ENCODE results near the gene PDE4B. TPM values are rescaled to one million over a fixed set of nuclear protein-coding genes. Genes with fewer than 3 reads are reported as not detected.
A peak's percentile ranks its signal among the peaks of the same experiment; 100 is the strongest.

PDE4B gene
- total and polyA plus RNA-seq, 12 donors = 2.0 to 63.2 (median 15.3) TPM

DNA sequence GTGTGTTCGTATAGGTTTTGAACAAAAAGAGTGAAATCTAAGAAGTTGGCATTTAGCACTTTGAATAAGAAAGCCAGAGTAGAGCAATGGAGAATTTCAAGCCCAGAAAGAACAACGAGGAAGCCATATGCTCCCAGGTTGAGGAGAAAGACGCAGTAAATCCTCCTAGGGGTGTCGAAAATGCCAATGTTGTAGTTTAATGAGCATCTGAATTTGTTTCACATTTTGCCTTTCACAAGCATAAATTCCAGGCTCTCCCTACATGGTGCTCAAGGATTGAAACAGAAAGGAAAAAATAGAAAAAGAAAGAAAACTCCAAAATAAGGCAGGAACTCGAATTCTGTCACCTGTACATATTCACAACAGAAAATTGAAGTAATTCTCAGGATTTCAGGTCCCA, 476.5 kb downstream of the PDE4B start:
- peak overlapping the region in 2 of 10 donors; percentile 4 to 91 for H3K27ac ChIP-seq
- TF ChIP-seq, protein P1, sequence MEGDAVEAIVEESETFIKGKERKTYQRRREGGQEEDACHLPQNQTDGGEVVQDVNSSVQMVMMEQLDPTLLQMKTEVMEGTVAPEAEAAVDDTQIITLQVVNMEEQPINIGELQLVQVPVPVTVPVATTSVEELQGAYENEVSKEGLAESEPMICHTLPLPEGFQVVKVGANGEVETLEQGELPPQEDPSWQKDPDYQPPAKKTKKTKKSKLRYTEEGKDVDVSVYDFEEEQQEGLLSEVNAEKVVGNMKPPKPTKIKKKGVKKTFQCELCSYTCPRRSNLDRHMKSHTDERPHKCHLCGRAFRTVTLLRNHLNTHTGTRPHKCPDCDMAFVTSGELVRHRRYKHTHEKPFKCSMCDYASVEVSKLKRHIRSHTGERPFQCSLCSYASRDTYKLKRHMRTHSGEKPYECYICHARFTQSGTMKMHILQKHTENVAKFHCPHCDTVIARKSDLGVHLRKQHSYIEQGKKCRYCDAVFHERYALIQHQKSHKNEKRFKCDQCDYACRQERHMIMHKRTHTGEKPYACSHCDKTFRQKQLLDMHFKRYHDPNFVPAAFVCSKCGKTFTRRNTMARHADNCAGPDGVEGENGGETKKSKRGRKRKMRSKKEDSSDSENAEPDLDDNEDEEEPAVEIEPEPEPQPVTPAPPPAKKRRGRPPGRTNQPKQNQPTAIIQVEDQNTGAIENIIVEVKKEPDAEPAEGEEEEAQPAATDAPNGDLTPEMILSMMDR (IDR thresholded peaks at IDR 0.05) = no peak
- DNase-seq (no peak), ATAC-seq (no peak)
- WGBS, 2 donors = 86 to 91% methylated on average over 5 of the region's 5 CpGs
- intact Hi-C loops (cut with DNase I) = no loop called here
- no peaks in the 10 kb centered on the region for H3K27me3 ChIP-seq
- no peak overlapping the region for H3K4me3 ChIP-seq
- H3K4me1 ChIP-seq = peaks cover 12 to 95% (median 72%) of the 10 kb centered on the region in 9 donors
- no peaks in the 10 kb centered on the region for H3K9me3 ChIP-seq
- H3K36me3 ChIP-seq = no peaks in the 10 kb centered on the region

DNA sequence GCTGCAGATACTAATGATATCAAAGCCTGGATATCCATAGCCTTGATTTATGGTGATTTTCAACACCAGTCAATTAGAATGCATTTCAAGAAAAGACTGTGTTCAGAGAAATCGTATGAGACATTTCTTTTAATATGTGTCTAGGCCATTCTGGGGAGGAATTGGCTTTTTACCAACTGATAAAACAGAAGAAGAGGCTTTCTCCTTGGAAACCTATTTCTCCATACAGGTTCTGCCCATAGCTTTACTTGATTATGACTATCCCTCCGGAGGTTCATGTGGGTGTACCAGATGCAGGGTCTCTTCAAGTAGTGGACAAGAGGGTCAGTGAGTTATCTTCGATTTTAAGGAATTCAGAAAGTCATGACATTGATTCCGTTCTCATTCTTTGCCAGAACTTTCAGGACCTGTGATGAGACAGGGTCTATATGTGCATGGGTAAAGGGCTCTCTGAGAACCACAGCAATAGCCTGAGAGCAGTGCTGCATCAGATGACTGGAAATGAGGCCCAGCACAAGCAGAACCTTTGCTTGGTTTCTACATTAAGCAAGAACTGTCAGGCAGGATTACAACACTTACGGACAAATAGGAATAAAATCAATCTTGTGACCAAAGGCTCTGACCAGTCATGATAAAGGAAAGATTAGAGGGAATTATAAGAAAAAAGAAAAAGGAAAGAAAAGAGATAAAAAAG, 477.6 kb downstream of the PDE4B start:
- peak in 4 of 8 donors; percentile 25 to 61 (median 40) for ATAC-seq
- no peak overlapping the region for H3K4me3 ChIP-seq

DNA sequence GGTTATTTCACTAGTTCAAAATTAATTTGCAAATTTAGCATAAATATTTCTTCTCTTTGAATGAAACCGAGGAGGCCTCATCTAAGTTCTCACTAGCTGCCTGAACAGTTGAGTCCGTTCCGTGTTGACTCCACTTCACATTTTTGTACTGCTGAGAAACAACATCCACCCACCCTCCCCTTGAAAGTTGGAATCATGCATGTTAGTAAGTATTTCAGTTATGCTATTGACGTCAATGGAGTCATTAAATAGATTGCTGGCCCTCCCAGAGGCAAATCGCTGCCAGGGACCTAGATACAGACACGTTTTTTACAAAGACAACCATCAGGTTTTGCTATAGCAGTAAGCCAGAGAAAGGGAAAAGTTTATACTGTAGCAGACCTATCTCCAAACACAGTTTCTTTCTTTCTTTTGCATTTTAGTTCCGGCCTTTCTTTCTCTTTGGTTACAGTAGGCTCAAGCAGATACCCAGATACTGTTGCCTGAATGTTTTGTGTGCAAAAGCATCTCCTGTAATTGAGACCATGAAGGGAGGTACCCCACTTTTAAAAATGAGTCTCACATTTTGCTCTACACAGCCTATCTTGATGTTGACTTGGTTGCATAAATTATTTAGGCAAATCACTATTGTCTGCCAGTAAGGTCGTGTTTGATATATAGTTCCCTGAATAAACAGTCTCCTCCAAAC, 478.7 kb downstream of the PDE4B start:
- Histone ChIP-seq H3K4me1 (peaks cover 12 to 95% (median 81%) of the 10 kb centered on the region in 9 donors), H3K9me3 (no peaks in the 10 kb centered on the region), H3K36me3 (no peaks in the 10 kb centered on the region), H3K27ac (peak overlapping the region; percentile 63 to 91 (median 88)), H3K27me3 (no peaks in the 10 kb centered on the region), H3K4me3 (peak overlapping the region in 7 of 10 donors; percentile 3 to 41 (median 20))
- WGBS, 2 donors = 8% methylated on average over 8 of the region's 8 CpGs
- DNase-seq (peak; percentile 69 to 95), ATAC-seq (peak; percentile 89 to 96 (median 94))
- TF ChIP-seq, protein P1 (IDR thresholded peaks at IDR 0.05) = no peak
- intact Hi-C loops (cut with DNase I) = loop anchor here in 7 of 10 donors (1.0 to 10.0 kb wide), 6 partner anchors 59 to 81 kb away; no protein-coding TSS in a partner anchor

More for the DNA sequence above, 477.6 kb downstream of the PDE4B start:
- peaks cover 12 to 95% (median 78%) of the 10 kb centered on the region in 9 donors for H3K4me1 ChIP-seq
- H3K27ac ChIP-seq = peak overlapping the region in 9 of 10 donors; percentile 1 to 91 (median 79)
- intact Hi-C loops (cut with DNase I) = loop anchor here in 7 of 10 donors (2.0 to 10.0 kb wide), 5 partner anchors 61 to 82 kb away; no protein-coding TSS in a partner anchor
- no peaks in the 10 kb centered on the region for H3K36me3 ChIP-seq
- 47% methylated on average over 5 of the region's 5 CpGs for WGBS, 2 donors
- DNase-seq = no peak
- H3K27me3 ChIP-seq = no peaks in the 10 kb centered on the region
- H3K9me3 ChIP-seq = no peaks in the 10 kb centered on the region
- TF ChIP-seq, protein P1 (IDR thresholded peaks at IDR 0.05) = no peak

DNA sequence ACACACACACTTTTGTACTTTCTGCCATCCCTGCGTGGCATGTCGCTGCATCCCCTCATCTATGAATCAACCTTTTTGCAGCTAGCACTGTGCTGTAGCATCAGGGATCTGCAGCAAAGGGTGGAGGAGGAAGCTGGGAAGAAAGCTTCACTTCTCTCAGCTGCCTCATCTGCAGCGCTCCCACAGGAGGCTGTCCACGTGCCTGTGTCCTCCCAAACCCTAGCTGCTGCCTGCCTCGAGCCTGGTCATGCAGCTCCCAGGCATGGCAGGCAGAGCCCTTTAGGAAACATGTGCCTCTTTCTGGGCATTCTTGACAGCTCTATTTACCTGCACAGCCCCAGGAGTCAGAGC, 479.2 kb downstream of the PDE4B start:
- peaks cover 12 to 95% (median 76%) of the 10 kb centered on the region in 9 donors for H3K4me1 ChIP-seq

More for the DNA sequence above, 479.2 kb downstream of the PDE4B start:
- Histone ChIP-seq H3K4me3 (peak overlapping the region in 5 of 10 donors; percentile 14 to 41 (median 20)), H3K36me3 (no peaks in the 10 kb centered on the region), H3K27me3 (no peaks in the 10 kb centered on the region), H3K9me3 (no peaks in the 10 kb centered on the region), H3K27ac (peak overlapping the region; percentile 63 to 91 (median 88))
- TF ChIP-seq, protein P1 (IDR thresholded peaks at IDR 0.05) = no peak
- ATAC-seq = peak; percentile 53 to 81 (median 75)
- 8 to 9% methylated on average over 5 of the region's 5 CpGs for WGBS, 2 donors
- peak; percentile 63 to 65 for DNase-seq
- intact Hi-C loops (cut with DNase I) = loop anchor here in 8 of 10 donors (1.0 to 10.0 kb wide), 6 partner anchors 59 to 80 kb away; no protein-coding TSS in a partner anchor
